Measurements from ENCODE around the gene AP4B1. TPM values are rescaled to one million over a fixed set of nuclear protein-coding genes. Genes with fewer than 3 reads are reported as not detected.

The AP4B1 gene
- total and polyA plus RNA-seq, 2 experiments from 2014 or later: 9.8 to 11.1 TPM

DNA sequence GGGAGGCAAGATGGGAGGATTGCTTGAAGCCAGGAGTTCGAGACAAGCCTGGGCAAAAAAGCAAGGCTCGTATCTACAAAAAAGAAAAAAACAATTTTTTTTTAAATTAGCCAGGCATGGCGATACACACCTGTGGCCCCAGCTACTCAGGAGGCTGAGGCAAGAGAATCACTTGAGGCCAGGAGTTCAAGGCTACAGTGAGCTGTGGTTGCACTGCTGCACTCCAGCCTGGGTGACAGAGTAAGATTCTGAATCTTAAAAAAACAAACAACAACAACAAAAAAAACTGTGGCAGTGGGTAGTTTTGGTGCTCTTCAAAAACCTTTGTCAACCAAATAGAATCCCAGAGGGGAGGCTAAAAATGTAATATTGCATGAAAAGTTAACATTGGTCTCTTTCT is 33.8 kb downstream of the AP4B1 start:
- no peaks in the 10 kb centered on the region for H3K27me3 ChIP-seq
- no peak overlapping the region for H3K4me2 ChIP-seq
- no peak overlapping the region for H2AFZ ChIP-seq
- no peaks in the 10 kb centered on the region for H4K20me1 ChIP-seq (ENCODE audit: insufficient read depth, poor library complexity, severe bottlenecking)
- H3K79me2 ChIP-seq: no peaks in the 10 kb centered on the region
- H3K36me3 ChIP-seq (replicated peaks; ENCODE audit: insufficient read depth, low read depth): no peaks in the 10 kb centered on the region
- no peaks in the 10 kb centered on the region for H3K9me2 ChIP-seq (replicated peaks; ENCODE audit: insufficient read depth)
- no peak for DNase-seq (ENCODE audit: low spot score)
- no peak overlapping the region for H3K4me3 ChIP-seq
- TF ChIP-seq EZH2 (IDR thresholded peaks at IDR 0.05; ENCODE audit: borderline replicate concordance) (no peak), EZH2phosphoT487 (IDR thresholded peaks at IDR 0.05; ENCODE audit: low read depth, severe bottlenecking, unreplicated experiment) (no peak)
- TF ChIP-seq, protein P1, sequence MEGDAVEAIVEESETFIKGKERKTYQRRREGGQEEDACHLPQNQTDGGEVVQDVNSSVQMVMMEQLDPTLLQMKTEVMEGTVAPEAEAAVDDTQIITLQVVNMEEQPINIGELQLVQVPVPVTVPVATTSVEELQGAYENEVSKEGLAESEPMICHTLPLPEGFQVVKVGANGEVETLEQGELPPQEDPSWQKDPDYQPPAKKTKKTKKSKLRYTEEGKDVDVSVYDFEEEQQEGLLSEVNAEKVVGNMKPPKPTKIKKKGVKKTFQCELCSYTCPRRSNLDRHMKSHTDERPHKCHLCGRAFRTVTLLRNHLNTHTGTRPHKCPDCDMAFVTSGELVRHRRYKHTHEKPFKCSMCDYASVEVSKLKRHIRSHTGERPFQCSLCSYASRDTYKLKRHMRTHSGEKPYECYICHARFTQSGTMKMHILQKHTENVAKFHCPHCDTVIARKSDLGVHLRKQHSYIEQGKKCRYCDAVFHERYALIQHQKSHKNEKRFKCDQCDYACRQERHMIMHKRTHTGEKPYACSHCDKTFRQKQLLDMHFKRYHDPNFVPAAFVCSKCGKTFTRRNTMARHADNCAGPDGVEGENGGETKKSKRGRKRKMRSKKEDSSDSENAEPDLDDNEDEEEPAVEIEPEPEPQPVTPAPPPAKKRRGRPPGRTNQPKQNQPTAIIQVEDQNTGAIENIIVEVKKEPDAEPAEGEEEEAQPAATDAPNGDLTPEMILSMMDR (IDR thresholded peaks at IDR 0.05; ENCODE audit: poor library complexity): no peak
- no peaks in the 10 kb centered on the region for H3K4me1 ChIP-seq (ENCODE audit: insufficient read depth)
- no peaks in the 10 kb centered on the region for H3K9me3 ChIP-seq (ENCODE audit: low read depth)
- WGBS (ENCODE audit: low lambda C conversion rate, missing lambda C conversion rate): 95% methylated on average over 3 of the region's 3 CpGs
- no peak overlapping the region for H3K27ac ChIP-seq

DNA sequence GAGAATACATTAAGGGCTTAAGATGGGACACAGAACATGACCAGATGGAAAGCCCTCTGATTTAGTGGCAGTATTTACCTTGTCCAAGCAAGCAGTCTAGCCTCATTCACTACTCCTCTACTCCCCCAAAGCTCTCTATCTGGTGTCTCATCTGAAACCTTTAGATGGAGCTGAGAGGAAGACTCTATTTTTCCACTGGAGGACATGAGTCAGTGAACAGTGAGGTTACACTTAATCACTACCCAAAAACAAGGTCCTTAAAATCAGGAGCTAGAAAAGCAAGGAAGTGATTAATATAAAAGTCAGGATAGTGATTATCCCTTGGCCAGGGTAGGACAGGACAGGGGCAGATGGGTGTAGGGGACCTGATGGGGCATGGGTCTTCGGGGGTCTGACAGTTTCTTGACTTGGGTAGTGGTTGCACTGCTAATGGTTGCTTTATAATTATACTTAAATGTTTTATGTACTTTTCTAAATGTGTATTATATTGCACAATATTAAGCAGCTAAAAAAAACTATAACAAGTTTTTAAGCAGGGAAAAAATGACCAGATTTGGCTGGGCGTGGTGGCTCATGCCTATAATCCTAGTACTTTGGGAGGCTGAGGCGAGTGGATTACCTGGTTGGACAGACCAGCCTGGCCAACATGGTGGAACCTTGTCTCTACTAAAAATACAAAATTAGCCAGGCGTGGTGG is 36.1 kb downstream of the AP4B1 start:
- Histone ChIP-seq H3K4me1 (ENCODE audit: insufficient read depth) (no peaks in the 10 kb centered on the region), H4K20me1 (ENCODE audit: insufficient read depth, poor library complexity, severe bottlenecking) (no peaks in the 10 kb centered on the region), H3K4me3 (no peak overlapping the region), H3K27me3 (no peaks in the 10 kb centered on the region), H3K79me2 (no peaks in the 10 kb centered on the region), H3K9me2 (replicated peaks; ENCODE audit: insufficient read depth) (no peaks in the 10 kb centered on the region), H3K27ac (no peak overlapping the region), H2AFZ (no peak overlapping the region), H3K36me3 (replicated peaks; ENCODE audit: insufficient read depth, low read depth) (no peaks in the 10 kb centered on the region), H3K4me2 (no peak overlapping the region), H3K9me3 (ENCODE audit: low read depth) (no peaks in the 10 kb centered on the region)
- WGBS (ENCODE audit: low lambda C conversion rate, missing lambda C conversion rate): 86% methylated on average over 4 of the region's 4 CpGs
- no peak for DNase-seq (ENCODE audit: low spot score)
- no peak for TF ChIP-seq EZH2 (IDR thresholded peaks at IDR 0.05; ENCODE audit: borderline replicate concordance)
- TF ChIP-seq EZH2phosphoT487 (IDR thresholded peaks at IDR 0.05; ENCODE audit: low read depth, severe bottlenecking, unreplicated experiment): no peak

DNA sequence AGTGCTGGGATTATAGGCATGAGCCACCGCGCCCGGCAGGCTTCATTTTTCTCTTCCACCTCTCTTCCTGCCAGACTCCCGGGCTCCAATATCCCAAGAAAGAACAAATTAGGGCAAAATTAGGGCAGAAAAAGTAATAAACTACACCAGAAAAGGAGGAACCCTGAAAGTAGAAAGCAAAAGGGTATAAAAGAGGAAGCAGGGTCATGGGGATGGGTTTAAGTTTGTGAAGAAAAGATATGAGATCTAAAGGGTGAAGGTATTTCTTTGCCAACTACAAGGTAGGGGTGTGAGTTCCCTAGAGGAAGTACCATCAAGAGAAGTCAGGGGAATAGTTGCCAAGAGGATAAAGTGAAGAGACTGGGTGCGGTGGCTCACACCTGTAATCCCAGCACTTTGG is 43.0 kb downstream of the AP4B1 start:
- H3K9me3 ChIP-seq (ENCODE audit: low read depth): no peaks in the 10 kb centered on the region
- H2AFZ ChIP-seq: no peak overlapping the region
- H3K4me3 ChIP-seq: no peak overlapping the region
- no peaks in the 10 kb centered on the region for H3K36me3 ChIP-seq (replicated peaks; ENCODE audit: insufficient read depth, low read depth)
- no peaks in the 10 kb centered on the region for H3K79me2 ChIP-seq
- TF ChIP-seq EZH2phosphoT487 (IDR thresholded peaks at IDR 0.05; ENCODE audit: low read depth, severe bottlenecking, unreplicated experiment) (no peak), EZH2 (IDR thresholded peaks at IDR 0.05; ENCODE audit: borderline replicate concordance) (no peak)
- TF ChIP-seq, protein P1 (IDR thresholded peaks at IDR 0.05; ENCODE audit: poor library complexity): no peak
- no peaks in the 10 kb centered on the region for H3K27me3 ChIP-seq
- H3K9me2 ChIP-seq (replicated peaks; ENCODE audit: insufficient read depth): no peaks in the 10 kb centered on the region
- no peaks in the 10 kb centered on the region for H3K4me1 ChIP-seq (ENCODE audit: insufficient read depth)
- no peaks in the 10 kb centered on the region for H4K20me1 ChIP-seq (ENCODE audit: insufficient read depth, poor library complexity, severe bottlenecking)
- no peak for DNase-seq (ENCODE audit: low spot score)
- WGBS (ENCODE audit: low lambda C conversion rate, missing lambda C conversion rate): 94% methylated on average over 5 of the region's 5 CpGs
- no peak overlapping the region for H3K27ac ChIP-seq
- H3K4me2 ChIP-seq: no peak overlapping the region

DNA sequence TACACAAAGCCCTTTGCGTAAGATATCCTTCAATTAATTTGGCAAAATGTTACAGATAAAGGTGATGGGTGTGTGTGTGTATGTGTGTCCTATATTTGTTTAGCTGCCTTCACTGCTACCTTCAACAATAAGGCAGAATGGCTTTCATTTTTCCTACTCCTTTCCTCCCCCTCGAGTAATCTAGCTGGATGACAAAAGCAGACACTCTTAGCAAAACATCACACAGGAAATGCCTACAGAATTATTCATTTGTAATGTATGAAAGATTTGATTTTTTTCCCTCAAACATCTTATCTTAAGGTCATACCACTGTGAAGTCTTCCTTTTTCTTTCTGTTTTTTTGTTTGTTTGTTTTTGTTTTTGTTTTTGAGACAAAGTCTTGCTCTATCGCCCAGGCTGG is 43.7 kb downstream of the AP4B1 start:
- Histone ChIP-seq H3K4me1 (ENCODE audit: insufficient read depth) (no peaks in the 10 kb centered on the region), H3K4me2 (no peak overlapping the region), H3K79me2 (no peaks in the 10 kb centered on the region), H3K9me2 (replicated peaks; ENCODE audit: insufficient read depth) (no peaks in the 10 kb centered on the region), H4K20me1 (ENCODE audit: insufficient read depth, poor library complexity, severe bottlenecking) (no peaks in the 10 kb centered on the region), H3K9me3 (ENCODE audit: low read depth) (no peaks in the 10 kb centered on the region), H3K4me3 (no peak overlapping the region), H3K27me3 (no peaks in the 10 kb centered on the region), H2AFZ (peak overlapping the region; percentile 46), H3K27ac (no peak overlapping the region), H3K36me3 (replicated peaks; ENCODE audit: insufficient read depth, low read depth) (no peaks in the 10 kb centered on the region)
- TF ChIP-seq EZH2phosphoT487 (IDR thresholded peaks at IDR 0.05; ENCODE audit: low read depth, severe bottlenecking, unreplicated experiment) (no peak), EZH2 (IDR thresholded peaks at IDR 0.05; ENCODE audit: borderline replicate concordance) (no peak)
- TF ChIP-seq, protein P1 (IDR thresholded peaks at IDR 0.05; ENCODE audit: poor library complexity): no peak
- DNase-seq (ENCODE audit: low spot score): no peak
- 82% methylated on average over 3 of the region's 3 CpGs for WGBS (ENCODE audit: low lambda C conversion rate, missing lambda C conversion rate)
